ENCODE results near the gene NIPAL4. TPM values are rescaled to one million over a fixed set of nuclear protein-coding genes. Genes with fewer than 3 reads are reported as not detected.

The NIPAL4 gene
- polyA plus RNA-seq, 4 donors, result 0.22 to 1.8 (median 0.63) TPM

DNA sequence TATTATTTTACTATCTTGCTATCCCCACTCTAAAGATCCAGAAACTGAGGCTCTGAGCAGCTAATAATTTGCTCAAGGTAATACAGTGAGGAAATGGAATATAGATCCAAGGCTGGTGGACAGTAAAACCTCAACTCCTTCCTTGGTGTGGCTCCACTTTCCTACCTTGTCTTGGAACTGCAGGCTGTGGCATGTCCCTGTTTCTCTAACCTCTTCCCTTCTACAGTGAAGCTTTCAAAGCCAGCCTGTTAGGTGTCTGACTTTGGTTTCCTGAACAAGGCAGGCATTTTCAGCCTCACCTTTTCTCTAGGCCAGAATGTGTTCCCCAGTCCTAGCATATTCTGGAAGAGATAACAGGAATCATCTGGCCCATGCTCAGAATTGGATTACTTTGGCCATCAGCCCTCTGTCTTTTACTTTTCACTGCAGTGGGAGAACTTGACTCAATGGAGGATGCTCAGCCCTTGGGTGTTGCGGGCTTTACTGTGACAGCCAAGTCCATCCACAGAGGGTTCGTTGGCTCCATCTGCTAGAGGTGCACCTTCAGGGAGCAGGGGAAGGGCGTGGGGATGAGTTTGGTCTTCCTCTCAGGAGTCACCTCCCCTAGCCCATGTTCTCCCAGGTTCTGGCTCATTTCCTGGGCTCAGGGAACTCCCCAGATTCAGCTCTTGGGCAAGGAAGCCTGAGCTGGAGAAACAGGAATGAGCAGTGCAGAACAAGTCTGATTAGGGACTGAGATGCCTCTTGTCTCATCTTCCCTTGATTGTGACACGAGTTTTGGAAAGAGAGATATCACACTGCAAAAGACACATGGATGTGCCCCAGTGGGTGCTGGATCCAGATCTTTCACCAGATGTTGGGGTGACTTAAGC is 1.1 kb downstream of the NIPAL4 start:
- DNase-seq (ENCODE audit: low read depth in 4 of 4, low spot score in 3 of 4), result no peak

DNA sequence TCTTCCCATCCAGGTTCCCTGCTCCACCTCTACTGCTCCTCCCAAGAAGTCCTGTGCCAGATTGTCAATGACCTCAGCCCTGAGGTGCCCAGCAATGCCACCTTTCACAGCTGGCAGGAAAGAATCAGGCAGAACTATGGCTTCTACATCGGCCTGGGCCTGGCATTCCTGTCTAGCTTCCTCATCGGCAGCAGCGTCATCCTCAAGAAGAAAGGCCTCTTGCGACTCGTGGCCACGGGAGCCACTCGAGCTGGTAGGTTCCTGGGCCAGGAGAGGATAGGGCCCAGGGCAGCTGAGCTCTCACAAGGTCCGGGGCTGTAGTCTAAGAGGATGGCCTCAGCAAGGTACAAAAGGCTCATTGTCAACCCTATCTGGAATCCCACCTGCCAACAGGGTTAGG is 3.1 kb downstream of the NIPAL4 start:
- no peak for DNase-seq (ENCODE audit: low read depth in 4 of 4, low spot score in 3 of 4)

DNA sequence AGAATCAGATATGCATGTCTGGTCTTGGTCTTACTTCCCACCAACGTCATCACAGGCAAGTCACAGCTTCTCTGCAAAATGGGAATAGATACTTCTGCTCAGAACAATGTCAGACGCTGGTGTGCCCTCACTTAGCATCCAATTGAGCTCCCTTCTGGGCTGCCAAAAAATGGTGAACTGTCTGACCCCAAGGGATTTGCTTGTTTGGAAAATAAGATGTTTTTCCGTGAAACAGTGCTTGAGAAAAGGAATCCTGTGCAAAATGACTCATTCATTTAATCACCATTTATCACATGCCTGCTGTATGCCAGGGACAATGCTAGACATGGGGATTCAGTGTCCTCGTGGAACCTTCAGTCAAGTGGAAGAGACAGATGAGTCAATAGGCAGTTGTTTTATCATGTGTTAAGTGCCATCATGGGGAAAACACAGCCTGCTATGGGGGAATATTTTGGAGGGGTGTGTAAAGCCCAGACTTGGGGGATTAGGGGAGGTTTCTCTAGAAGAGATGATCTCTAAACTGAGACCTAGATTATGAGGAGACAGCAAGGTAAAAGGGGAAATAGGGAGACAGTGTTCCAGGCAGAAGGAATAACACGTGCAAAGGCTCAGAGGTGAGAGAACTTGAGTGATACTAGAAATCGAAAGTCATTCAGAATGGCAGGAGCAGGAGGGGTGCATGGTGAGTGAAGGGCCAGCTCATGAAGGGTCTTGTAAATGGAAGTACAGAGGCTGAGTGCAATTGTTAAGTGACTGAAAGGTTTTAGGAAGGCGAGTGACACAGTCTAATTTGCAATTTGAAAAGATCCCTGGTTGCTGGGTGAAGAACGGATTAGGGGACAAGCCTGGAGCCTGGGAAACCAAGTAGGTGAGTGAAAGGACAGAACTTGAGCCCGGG is 3.9 kb downstream of the NIPAL4 start:
- DNase-seq (ENCODE audit: low read depth in 4 of 4, low spot score in 3 of 4), result no peak

DNA sequence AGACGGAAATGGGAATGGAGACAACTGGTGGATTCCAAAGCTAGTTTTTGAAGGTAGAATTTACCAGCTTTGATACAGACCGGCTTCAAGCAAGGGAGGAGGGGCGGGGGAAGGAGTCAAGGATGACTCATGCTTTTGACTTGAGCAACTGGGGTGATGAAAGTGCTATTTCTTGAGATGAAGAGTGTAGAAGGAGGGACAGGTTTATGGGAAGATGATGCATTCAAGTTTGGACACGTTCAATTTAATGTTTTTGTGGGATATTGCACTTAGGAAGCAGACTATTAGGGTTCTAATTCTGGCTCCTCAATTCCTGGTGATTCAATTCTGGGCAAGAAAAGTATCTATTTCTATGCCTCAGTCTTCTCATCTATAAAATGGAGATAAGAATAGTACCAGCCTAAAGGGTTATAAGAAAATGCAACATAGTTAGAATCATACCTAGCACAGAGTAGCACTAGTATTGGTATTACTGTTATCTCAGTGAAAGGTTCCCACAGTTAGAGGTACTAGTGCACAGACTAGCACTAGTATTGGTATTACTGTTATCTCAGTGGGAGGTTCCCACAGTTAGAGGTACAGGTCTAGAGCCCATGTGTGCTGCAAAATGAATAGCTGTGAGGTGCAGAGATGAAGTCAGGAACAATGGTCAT is 4.6 kb downstream of the NIPAL4 start:
- DNase-seq (ENCODE audit: low read depth in 4 of 4, low spot score in 3 of 4), result no peak

DNA sequence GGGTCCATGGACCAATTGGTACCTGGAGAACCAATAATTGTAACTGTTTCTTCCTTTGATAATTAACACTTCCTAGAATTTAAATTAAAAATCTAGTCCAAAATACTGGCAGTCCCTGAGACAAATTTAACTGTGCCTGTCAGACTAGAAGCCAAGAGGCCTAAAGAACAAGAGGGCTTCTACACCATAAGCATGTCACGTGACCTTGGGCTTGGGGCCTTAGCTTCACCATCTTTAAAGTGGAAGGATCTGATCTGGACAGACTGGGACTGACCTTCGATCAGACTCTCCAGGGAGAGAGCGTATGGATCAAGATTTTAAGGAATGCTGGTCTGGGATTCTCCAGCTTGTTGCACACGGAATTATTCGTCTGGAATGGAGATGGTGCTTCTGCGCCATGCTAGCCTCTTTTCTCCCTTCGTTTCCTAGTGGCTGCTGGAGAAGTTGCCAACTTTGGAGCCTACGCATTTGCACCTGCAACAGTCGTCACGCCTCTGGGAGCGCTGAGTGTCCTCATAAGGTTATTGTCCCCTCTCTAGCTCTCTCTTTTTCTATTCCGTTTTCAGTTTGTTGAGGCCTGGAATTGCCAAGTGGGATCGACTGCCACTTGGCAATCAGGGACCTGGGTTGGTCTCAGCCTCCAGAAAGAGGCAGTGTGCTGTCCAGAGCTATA is 8.4 kb downstream of the NIPAL4 start:
- no peak for DNase-seq (ENCODE audit: low read depth in 4 of 4, low spot score in 3 of 4)

DNA sequence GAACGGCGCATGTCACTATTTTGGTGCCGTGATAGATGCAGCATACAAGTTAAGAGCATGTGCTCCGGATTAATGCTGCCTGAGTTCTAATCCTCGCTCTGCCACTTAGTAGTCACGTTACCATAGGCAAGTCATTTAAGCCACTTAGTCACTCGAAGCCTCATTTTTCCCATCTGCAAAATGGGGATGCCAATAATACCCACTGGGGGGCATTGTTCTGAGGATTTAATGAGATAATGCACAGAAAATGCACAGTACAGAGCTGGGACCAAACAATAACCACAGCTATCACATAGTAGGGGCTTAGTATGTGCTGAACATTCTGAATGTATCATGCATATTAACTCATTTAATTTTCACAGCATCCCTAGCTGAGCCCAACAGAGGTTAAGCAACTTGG is 9.1 kb downstream of the NIPAL4 start:
- DNase-seq (ENCODE audit: low read depth in 4 of 4, low spot score in 3 of 4), result no peak

DNA sequence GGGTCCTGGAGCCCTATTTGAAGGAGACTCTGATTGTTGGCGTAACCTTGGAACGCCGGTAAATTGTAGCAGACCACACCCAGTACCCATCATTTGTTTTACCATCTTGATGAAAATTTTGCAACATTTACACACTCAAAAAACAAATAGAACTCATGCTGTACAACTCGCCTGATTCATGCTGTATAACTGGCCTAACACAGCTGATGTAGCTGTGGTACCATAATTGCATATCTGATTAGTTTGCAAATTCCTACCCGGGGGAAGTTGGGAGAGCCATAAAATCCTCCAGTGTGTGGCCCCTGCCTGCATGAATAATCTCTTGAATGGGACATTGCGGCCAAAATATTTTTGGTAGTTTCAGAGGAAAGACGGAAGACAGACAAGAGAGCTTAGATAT is 9.7 kb downstream of the NIPAL4 start:
- DNase-seq (ENCODE audit: low read depth in 4 of 4, low spot score in 3 of 4), result no peak

DNA sequence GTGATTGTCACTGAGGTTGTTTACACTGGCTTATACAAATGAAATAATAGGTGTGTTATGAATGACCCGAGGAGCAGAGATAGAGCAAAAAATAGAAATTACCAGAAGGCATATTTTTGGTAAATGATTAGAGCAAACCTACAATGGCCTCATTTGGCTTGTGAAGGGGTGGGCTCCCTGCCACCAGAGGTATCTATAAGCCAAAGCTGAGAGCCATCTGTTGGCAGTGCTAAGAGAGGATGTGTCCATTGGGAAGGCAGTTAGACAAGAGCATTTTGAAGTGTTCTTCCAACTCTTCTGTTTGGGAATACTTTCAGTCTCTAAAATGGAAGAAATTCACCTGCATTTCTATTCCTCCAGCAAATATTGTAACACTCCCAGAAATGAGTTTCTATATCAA is 10.6 kb downstream of the NIPAL4 start:
- DNase-seq (ENCODE audit: low read depth in 4 of 4, low spot score in 3 of 4), result no peak

DNA sequence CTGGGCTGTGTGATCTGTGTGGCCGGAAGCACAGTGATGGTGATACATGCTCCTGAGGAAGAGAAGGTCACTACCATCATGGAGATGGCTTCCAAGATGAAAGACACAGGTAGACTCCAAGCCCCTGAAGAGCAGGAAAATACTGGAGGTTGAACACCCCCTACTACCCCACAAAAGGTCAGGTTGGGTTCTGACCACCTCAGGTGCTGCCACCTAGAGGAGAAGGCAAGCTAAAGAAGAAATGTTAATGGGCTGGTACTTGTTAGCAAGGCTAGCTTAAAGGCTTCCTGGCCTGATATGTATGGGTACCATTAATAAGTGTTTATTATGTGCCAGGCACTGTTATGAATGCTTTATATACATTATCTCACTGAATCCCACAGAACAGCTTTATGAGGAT is 11.7 kb downstream of the NIPAL4 start:
- no peak for DNase-seq (ENCODE audit: low read depth in 4 of 4, low spot score in 3 of 4)

DNA sequence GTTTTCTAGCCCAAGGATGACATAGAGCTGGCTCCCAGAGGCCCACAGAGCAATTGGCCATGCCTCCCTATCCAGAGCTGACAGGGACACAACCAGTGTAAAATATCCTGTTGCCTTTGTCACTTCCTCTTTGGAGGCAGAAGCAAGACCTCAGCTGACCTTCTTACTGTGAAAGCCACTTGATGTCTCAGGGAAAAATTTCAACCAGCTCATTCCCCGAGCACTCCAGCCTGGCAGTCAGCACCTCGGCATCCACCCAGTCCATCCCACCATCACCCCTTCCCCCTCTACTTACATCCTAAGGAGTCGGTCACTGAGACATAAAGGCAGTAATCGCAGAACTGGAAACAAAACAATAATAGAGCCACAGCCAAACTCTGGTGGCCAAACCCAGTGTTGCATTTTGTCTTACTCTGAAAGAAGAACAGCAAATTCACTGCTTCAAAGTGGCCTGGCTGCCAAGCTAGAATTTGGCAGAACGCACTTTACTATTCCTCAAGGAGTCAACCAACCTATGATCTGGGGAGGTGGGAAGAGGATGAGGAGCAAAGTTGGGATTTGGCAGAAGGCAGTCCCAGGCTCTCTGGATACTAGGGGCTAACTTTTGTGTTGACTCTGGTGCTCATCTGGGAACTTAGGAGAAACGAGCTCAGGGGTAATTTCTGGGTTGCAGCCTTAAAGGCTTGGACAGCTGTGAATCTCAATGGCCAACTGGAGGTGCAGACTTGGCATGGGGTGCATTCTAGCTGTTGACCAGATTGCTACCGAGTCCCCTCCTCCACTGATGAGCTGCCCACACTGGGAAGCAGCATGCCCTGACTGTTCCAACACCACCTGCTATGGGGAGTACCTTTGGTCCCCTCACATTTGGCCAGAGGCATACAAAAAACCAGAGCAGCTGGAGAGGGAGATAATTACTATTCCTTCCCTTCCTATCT is 13.6 kb downstream of the NIPAL4 start:
- no peak for DNase-seq (ENCODE audit: low read depth in 4 of 4, low spot score in 3 of 4)

DNA sequence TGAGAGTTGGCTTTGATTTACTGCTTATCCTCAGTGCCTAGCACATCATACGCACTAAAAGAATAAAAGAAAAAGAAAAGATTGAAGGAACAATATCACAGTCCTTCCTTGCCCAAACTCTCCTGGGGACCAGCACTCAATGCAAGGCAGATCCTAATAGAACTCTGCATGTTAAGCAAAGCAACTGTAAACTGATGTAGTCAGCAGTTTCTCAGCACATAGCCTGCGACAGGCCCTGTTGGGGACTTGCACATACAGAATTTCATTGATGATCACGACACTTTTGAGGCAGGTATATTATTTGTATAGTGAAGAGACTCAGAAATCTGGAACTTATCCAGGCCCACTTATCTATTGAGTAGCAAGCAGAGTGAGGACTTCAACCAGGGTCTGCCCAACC is 15.4 kb downstream of the NIPAL4 start:
- no peak for DNase-seq (ENCODE audit: low read depth in 4 of 4, low spot score in 3 of 4)

DNA sequence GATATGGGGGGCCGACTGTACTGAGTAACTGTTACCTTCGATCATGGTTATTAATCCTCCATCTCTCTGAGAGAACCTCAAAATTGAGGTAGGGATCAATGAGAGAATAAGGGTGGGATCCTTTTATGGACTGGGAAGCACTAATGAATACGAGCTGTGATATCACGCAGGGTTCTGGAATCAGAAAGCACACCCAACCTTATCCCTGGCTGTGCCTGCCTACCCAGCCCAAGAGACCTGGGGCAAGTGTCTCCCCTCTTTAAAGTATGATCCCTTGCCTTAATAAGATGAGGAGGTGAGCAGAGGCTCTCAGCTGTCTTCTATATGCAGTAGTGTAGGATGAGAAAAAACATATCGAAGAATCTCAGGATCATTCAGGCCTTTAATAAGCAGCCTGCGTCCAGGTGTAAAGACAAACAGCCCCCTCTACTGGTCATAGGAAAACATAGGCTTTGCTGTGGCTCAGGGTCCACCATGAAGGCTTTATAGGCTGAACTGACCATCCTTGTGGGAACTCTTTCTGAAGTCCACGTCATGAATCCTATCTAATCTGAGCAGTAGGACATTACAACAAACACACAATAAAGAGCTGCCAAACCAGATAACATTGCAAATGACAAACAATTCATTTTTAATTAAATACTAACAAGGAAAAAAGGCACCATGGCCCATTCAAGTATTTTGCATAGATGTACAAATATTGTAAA is 16.8 kb downstream of the NIPAL4 start:
- DNase-seq (ENCODE audit: low read depth in 4 of 4, low spot score in 3 of 4), result peak; percentile 43 to 55 (median 52)

DNA sequence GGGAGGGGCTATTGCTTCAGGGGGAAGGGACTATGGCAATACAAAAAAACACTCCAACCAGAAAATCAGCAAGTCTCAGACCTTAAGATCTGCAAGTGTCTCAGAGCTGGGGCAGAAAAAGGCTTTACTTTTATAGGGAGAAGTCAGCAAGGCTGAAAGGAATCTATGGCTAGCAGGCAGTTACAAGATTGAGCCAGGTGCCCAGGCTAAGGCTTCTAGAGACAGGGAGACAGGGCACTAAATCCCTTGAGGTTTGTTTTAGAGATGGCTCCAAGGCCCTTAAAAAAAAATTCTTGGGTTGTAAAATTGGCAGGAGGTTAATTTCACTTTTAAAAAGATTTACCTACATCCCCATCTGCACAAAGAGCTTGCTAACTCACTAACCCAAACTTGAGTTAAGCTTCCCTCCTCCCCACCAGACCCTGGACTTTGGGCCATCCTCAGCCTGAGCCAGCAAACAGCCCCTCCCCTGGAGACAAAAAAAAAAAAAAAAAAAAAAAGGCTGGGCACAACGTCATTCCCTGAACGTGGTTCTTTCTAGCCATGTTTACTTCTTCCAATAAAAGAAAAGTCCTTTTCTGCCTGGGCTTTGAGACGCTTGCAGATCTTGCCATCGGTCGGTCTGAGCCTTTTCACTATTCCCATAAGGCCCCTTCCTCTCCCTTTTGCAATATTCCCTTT is 17.9 kb downstream of the NIPAL4 start:
- no peak for DNase-seq (ENCODE audit: low read depth in 4 of 4, low spot score in 3 of 4)

DNA sequence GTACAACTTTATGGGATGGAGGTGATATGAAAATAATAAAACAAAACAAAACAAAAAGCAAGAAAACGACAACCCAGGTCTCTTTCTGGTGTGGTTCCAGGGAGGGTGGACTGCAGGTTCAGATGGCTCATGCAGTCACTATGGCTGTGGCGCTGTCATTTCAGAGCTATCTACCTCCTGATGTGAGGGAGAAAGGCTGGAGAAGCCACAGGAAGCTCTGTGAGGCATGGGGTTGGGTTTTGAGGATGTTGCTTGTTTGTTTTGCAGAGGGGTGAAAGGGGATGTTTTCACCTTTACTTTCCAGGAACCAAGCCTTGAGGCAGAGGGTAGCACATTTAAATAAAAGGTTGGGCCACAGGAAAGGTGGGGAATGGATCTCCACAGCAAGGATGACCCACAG is 18.7 kb downstream of the NIPAL4 start:
- DNase-seq (ENCODE audit: low read depth in 4 of 4, low spot score in 3 of 4), result no peak

DNA sequence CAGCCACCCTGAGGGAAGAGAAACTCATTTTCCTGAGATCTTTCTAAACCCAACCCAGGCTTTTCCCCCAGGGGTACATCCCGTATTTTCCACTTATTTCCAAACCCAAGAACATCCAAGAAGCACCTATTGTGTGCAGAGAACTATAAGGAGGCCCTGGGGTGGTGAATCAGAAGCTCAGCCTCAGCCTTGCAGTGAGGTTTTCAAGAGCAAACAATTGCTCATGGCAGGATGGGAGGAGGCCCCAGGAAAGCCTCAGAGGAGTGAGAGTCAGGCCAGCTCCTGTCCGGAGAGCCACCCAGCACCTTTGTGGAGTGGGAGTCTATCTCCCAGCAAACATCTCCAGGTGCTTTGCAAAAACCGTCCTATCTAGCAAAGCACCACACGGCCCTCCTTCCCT is 19.2 kb downstream of the NIPAL4 start:
- no peak for DNase-seq (ENCODE audit: low read depth in 4 of 4, low spot score in 3 of 4)

DNA sequence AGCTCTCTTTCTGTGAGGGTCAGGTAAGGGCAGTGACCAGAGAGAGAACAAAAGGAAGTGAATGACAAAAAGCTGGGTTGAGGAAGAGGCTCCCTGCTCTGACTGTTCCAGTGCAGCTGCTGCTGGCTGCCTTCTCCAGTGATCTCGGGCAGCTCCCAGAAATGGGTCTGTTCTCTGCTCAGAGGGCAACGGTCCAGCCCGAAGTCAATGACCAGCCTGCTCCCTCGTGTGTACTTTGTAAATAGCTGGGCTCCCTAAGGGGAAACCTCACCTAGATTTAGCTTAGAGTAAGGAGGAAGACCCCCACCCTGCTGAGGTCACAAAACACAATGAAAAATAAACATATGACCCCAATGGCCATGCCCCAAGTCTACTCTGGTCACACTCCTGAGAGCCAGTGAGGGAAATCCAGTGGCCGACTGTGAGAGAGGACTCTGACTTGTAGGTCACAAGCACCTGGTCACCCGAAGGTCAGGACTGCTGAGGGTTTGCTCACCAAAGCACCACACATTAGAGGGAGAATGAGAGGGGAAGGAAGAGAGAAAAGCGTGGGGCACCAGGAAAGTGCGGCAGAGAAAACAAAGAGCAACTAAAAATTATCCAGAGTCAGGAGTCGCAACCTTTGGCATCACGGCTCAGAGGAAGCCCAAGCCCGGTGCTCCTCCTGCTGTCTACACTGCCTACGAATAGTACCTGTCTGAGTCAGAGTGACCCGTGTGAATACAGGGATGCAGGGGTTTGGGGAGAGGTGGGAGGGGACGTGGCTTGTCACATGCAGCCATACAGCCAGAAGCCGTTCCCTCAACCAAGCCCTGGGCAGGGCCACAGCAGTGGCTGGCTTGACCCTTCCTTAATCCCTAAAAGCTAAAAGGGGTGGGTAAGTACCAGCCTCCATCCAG is 19.8 kb downstream of the NIPAL4 start:
- no peak for DNase-seq (ENCODE audit: low read depth in 4 of 4, low spot score in 3 of 4)

DNA sequence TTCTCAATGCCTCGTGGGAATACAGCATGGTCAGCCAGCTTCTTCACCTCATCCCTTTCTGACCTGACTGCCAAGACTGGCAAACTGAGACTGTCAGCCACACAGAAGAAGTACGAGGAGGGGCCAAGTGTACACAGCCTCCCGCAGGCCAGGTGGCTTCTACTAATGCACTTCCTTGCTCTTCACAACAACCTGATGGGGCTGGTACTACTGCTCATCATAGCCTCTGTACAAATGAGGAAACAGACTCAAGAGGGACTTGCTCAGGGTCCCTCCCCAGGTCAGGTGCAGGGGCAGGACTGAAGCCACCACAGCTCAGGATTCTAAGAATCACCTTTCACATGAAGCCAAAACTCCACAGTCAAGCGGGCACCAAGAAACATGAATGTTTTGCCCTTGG is 21.3 kb downstream of the NIPAL4 start:
- DNase-seq (ENCODE audit: low read depth in 4 of 4, low spot score in 3 of 4), result no peak
